ENCODE data around the gene TBRG4.

Gene TBRG4

DNA sequence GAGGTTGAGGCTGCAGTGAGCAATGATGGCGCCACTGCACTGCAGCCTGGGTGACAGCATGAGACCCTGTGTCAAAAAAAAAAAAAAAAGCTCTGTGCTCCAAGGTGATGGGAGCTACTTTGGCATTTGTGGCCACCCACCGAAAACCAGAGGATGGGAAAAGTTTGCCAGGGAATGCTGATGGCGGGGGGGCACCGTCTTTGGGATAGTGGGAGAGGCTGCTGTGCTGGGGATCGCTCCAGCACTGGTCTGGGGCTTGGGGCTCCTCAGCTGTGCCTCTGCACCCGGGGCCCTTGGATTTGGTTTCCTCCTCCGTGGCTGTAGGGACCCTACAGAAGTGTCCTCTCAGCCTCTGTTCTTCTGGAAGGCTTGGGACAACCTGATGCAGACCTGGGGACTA, 34.4 kb upstream of the TBRG4 start:
- DNase-seq (ENCODE audit: low spot score): no peak

DNA sequence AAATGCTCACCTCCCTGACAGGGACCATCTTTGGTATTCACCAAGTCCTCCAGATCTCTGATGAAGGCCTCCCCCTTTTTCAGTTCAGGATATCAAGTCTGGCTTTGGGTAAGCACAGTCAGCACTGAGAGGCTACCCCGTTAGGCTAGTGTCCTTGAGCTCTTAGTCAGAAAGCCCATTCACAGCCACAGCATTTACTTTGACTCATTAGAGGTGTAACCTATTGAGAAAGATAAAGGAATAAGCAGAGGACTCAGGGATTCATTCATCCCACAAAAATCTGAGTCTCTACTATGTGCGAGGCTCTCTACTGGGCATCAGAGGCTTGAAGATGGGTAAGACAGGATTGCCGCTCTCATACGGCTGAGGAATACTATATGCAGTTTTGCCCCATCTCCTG, 32.1 kb upstream of the TBRG4 start:
- no peak for DNase-seq (ENCODE audit: low spot score)

DNA sequence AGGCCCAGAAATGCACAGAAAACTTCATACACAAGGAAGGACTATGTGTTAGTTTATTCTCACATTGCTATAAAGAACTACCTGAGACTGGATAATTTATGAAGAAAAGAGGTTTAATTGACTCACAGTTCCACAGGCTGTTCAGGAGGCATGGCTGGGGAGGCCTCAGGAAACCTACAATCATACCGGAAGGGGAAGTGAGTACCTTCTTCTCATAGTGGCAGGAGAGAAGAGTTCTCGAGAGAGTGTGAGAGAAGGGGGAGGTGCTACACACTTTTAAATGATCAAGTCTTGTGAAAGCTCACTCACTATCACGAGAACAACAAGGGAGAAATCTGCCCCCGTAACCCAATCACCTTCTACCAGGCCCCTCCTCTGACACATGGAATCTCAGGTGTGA, 29.3 kb upstream of the TBRG4 start:
- no peak for DNase-seq (ENCODE audit: low spot score)

DNA sequence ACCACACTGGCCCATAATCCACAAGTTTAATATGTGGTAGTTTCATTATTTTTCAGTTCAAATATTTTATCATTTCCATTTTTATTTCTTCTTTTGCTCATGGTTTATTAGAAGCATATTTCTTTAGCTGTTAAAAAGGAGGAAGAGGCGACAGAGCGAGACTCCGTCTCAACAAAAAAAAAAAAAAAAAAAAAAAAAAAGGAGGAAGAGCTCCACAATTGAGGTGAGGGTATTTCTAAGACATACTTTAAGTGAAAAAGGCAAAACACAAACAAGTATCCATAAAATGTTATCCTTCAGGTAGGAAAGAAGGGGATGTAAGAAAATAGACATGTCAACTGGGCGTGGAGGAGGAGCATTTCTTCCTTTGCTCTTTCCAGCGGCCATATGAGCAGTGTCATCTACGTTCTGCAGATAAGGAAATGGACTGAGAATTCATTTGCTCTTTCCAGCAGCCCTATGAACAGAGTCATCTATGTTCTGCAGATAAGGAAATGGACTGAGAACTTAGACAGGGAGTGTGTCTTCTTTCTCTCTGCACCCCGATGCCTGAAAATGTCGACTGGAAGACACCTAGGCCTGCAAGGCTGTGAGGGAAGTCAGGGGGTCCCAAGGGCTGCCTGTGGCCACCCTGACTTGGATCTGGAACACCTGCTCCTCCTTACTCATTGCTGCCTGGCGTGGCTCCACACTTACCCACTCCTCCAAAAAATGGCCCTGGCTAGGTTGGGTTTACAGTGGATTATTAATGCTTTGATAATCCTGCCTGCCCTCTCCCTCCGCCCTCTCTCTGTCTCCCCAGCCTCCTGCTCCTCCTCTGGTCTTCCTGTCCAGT, 27.2 kb upstream of the TBRG4 start:
- no peak for DNase-seq (ENCODE audit: low spot score)

DNA sequence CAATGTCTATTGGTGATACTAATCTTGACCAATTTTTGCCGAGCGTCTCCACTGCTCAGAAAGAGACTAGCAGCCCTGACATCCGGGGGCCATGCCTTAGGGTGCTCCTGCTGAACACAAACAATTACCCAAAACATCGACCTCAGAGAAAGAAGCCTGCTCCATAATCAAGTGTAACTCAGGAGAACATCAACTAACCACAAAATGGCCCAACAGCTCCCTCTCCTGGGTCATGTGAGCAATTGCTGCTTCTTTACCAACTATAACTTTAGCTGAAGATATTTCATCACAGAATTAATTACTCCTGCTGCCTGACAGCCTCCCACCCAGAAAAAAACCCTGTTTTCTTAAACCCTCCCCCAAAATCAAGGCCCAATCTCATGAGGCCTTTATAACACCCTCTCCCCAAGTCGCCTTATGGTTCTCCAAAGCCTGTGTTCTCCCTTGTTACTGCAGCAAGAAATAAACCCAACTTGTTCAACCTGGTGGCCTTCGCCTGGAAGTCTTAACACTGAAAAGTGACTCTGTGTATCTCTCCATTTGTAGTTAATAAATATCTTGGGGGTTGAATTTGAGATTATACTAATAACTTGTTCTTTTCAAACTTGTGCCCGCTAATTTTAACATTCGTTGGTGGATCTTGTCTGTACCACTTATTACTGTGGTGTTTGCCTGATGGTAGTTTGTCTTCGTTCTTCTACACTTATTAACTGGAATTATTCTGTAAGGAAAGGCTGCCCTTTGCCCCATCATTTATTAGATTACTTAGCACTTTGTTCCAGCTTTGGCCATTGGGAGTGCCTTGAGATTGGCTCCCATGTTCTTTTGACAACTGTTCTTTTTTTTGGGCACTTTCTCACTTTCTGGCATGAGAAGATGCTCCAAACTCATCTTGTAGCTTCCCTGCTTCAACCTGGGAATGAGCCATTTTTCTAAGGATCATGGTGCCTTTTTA, 24.9 kb upstream of the TBRG4 start:
- peak; percentile 74 for DNase-seq (ENCODE audit: low spot score)

DNA sequence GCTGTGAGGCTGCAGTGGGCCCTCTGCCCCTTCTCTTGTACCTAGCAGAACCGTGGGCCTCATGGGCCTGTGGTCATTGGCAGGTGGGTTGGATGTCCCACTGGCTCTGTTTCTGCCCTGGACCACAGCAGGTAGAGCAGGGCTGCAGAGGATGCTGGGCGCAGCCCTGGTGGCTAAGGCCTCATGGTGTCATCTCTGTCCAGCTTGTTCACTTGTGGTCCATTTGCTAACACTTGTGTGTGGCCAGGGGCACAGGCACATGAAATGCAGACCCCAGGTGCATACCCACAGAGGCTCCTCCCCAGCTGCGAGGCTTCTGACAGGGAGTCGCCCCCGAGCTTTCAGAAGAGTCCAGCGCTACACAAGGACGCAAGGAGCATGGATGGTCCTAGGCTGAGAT, 22.4 kb upstream of the TBRG4 start:
- no peak for DNase-seq (ENCODE audit: low spot score)

DNA sequence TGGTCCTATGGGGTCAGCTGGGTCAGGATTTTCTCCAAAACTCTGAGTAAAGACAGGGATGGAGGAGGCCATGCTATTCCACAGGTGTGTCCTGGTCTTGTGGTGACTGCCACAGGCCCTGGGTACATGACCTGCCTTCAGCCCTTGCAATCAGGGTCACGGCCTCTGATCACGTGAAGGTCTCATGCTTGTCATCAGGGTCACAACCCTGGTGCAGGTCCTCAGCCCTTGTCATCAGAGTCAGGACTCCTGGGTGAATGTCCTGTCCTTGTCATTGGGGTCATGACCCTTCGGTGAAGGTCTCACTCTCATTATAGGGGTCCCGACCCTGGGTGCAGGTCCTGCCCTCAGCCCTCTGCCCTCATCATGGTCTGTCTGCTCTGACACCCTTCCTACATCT, 21.9 kb upstream of the TBRG4 start:
- no peak for DNase-seq (ENCODE audit: low spot score)

DNA sequence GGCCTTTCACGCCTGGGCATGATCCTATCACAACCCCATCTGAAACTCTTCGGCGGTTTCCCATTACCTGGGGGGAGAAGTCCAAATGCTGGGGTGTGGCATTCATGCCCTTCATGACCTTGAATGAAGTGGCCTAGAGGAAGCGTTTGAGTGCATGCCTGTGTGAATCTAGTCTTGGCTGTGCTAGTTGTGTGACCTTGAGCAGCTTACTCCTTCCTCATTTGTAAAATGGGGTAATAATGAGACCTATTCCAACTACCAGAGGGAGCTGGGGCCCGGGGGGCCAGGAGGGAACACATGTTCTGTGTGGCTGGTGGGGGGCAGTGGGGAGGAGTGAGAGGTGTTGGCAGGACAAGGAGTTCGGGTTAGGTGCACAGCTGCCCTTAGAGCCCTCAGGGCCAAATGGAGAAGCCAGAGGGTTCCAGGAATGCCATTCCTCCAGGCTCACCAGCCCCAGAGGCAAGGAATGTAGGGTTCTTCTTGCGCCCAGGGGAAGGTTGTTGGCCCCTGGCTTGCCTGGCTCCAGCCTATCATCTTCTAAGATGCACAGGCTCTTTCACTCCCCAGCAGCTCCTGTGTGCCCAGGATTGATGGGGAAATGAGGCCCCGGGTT, 21.3 kb upstream of the TBRG4 start:
- DNase-seq (ENCODE audit: low spot score): no peak

DNA sequence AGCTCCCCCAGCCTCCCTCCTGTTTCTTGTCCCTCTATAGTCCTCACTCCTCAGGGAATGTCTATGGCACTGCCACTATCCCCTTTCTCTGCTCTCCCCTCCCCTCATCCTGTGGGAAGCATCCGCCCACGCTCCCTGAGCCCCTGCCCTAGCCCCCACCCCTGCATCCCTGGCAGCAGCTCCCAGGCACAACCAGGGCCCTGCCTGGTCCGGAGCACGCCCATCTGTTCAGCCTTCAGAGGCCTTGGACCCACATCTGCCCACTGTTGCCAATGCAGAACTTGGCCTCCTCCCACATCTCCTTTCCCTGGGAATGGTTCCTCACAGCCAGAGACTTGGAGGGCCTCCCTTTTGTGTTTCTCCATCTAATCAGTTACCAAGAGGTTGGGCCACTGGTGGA, 20.4 kb upstream of the TBRG4 start:
- DNase-seq (ENCODE audit: low spot score): no peak

DNA sequence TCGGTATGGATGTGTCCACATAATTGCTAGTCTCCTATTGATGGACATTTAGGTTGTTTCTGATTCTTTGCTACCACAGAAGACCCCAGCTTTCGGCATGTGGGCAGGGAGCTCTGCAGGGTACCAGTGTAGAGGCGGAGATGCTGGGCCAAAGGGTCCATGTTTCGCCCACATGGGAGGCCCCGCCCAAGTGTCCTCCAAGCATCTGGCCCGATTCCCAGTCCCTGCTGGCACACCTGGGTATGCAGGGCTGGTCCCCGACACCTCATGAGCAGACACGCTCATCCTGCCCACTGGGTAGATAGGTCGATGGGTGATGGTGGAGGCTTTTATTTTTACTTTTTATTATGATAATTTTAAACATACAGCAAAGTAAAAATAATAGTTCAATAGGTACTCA, 19.4 kb upstream of the TBRG4 start:
- no peak for DNase-seq (ENCODE audit: low spot score)

DNA sequence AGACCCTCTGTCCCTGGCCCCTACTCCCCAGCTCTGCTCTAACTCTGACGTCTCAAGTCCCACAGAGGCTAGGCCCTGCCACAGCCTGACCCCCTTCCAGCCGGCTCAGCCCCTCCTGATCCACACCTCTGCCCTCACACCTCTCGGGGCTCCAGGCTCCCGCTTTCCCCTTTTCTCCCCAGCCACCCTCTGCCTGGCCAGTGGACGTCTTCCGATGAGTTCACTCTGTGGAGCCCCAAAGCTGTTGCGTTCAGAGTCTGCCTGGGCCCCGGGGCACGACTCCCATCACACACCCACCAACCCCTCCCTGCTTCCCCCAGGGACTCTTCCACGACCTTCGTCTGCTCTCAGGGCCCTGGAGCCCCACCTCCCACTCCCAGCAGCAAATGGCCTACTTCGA, 18.4 kb upstream of the TBRG4 start:
- DNase-seq (ENCODE audit: low spot score): no peak

DNA sequence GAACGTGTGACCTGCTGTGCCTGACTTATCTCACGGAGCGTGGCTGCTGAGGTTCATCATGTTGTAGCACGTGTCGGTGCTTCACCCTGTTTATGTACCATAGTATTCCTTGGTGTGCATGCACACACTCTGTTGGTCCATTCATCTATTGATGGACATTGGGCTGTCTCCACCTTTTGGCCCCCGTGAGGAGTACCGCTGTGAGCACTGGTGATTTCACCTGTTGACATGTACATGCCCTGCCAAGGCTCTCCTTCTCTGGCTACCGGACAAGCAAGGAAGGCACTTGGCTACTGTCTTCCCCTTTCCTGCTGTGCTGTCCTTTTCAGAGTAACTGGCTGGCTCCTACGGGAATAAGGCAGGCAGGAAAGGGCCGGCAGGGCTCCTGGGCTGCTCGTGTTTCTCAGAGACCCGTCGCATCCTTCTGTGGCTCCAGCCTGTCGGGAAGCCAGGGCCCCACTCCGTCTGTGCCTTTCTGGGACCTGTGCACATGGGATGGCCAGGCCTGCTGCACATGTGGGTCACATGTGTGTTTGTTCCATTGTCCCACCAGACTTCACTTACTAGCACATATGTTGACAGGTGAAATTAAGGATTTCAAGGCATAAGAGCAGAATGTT, 17.8 kb upstream of the TBRG4 start:
- no peak for DNase-seq (ENCODE audit: low spot score)

DNA sequence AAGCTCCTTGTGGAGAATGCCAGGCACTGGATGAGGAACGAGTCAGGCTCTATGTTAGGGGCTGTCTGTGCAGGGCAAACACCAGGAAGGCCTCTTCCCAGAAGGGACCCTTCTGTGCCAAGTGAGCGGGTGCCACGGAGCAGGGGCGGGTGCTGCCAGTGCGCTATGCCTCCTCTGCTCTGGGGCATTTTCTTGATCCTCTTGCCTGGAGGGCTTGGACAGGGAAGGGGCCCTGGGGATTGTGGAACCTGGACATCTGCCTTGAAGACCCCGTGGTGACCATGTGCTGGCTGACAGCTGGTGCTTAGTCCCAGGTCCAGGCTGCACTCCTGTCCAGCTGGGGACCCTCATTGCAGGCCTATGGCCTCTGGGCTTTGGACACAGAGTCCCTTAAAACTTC, 15.4 kb upstream of the TBRG4 start:
- DNase-seq (ENCODE audit: low spot score): no peak

DNA sequence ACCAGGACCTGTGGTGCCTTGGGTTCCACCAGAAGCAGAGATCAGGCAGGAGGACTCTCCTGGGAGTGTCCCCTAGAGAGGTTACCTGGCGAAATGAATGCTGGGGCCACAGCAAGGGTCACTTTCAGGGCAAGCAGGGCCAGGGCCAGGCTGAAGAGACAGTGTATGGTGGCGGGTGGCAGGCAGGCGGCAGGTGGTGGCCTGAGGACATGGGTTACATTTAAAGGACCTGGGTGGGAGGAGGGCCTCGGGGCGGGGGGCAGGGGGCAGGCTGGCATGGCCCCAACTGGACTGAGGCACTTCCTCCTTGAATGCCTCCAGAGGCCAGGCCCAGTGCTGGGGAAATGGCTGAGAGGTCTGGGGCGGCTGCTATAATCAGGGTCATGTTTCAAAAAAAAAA, 14.7 kb upstream of the TBRG4 start:
- no peak for DNase-seq (ENCODE audit: low spot score)

DNA sequence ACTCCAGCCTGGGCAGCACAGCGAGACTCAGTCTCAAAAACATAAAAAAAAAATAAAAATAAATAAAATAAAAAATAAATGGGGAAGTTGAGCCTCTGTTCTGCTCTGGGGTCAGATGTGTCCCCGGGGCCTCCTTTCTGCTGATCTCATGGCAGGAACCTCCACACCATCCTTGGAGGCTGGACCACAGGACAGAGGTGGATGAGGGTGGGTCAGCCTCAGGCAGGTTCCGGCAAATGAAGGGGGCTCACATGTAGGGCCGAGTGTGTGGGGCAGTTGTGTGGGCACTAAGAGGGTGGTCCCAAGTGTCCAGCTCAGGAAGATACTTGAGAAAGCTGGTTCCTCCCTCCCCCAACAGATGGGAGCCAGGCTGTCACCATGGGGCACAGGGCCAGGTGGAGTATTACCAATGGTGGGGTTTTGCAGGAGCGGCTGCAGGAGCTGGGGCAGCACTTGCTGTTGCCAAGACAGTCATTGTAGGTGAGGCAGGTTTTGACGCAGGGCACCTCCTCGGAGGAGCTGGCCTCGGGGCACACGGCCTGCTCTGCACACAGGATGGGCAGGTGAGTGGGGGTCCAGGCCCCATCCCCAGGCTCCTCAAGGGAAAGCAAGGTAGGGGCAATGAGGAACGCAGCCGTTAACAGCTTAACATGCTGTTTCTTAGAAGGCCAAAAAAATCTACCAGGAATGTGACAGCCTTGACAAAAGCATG, 13.9 kb upstream of the TBRG4 start:
- no peak for DNase-seq (ENCODE audit: low spot score)

DNA sequence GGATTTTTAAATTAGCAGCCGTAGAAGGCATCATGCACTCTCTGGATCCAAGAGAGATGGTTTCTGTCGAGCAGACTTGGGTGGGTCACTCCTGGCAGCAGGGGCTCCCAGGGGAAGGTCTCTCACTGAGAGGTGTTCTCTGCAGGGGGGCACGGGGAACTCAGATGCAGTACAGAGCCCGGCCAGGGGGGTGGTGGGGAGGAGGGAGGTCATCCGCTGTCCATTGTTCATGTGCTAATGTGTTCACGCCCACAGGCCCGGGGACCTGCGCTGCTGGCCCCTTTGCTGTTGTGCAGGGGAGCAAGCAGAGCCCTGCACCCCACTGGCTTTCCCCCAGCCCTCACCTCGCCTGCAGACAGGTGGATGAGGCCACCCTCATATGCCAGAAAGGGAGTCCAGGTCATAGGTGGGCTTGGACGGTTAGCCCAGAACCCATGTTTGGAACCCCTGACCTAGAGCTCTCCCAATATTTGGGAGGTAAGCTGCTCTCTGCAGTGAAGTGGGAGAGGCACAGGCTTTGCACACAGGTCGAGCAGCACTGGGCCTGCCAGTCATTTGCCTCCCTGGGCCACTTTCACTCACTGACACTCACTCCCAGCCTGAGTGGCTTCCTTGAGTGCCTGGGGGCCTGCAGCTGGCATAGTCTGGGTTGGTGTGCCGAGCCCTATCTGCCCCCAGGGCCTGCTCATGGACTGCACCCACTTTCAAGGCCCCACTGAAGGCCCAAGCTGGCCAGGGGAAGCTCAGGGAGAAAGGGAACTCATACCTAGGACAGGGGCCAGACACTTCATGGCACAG, 12.6 kb upstream of the TBRG4 start:
- DNase-seq (ENCODE audit: low spot score): no peak

DNA sequence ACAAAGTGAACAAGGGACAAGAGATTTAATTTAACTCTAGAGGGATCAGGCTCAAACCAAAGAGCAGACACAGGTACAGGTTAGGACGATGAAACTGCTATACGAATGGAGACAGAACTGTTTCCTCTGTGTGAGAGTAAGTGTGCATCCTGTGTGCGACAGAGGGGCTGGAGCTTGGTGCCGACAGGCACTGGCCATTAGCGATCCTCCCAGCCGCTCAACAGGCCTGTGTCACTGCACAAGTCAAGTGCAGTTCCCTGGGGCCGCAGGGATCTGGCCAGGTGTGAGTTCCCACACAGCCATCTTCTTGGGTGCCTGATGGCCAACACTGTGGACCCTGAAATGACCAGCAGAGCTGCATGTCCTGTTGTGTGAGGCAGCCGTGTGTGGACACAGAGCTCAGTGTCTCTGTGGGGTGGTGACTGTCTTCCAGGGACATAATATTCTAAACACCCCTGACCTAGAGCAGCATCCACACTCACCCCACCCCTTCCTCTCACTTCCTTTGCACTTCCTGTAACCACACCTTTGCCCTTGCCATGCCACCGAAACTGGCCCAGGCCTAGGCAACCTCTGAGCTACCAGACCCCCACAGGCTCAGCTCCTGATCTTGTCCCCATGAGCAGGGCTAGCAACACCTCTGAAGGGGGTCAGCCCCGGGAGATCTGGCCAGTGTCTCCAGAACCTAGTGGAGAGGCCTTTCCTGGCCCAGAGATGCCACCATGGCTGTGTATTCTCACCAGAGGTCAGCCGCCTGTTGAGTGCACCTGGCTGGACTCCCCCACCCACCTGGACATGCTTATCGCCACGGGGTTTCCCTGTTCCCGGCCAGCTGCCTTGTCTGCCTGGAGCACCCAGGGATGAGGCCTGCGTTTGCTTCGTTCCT, 11.7 kb upstream of the TBRG4 start:
- DNase-seq (ENCODE audit: low spot score): no peak

DNA sequence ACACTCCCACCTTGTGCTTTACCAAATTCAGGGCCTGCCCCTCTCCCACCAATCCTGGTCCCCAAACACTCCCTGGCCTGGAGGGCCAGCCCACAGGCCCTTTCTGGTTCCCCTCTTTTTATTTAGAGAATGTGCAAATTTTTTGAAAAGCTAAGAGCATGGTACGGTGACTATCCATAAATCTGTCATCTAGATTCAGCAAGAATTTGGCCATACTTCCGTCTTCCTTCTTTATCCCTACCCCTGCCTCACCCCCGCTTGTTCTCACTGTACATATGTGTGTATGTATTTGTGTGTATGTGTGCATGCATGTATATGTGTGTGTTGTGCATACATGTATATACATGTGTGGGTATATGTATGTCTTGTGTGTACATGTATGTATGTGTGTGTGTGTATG, 8.1 kb upstream of the TBRG4 start:
- DNase-seq (ENCODE audit: low spot score): no peak

DNA sequence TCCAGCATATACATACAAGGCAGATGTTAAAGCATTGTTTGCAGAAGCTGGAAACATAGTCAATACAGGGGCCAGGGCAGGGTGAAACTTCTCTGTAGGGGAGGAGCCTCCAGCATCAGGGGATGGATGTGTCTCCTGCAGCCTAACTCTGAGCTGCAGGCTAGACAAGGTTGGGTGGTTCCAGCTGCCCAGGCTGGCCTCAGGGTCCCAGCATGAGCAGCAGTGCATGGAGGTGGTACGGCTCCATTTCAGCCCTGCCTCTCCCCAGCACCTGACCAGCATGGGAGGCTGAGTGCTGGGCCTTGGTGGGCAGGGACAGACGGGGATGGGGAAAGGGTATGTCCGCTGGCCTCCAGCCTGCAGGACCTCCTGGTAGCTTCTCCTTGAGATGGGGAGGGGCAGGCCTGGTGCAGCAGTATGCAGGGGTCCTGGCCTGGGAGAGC, 7.4 kb upstream of the TBRG4 start:
- DNase-seq (ENCODE audit: low spot score): no peak

Measured in SK-N-DZ (cell line).